SW480 (cell line): Measurements from ENCODE around the gene BOLA2.
"Not testable (repeated sequence)": the region's sequence is repeated elsewhere in the genome, so short reads cannot be mapped to it uniquely, and the experiment has no call there.

Experiments
- DNase-seq: peaks from one replicate; pipeline ENCODE4 v3.0.0-alpha.2; 2016; ENCODE audit warnings: low spot score

BOLA2 gene

GRCh38 chr16:29454269-29454668 lies at the start of gene BOLA2, which contains the start of gene SLX1B:
BOLA2 (minus strand) TSS chr16:29454351; CDS start chr16:29454253, 98 bp downstream.
SLX1B (plus strand) TSS chr16:29454533.
- DNase-seq = not testable (repeated sequence)

DNA sequence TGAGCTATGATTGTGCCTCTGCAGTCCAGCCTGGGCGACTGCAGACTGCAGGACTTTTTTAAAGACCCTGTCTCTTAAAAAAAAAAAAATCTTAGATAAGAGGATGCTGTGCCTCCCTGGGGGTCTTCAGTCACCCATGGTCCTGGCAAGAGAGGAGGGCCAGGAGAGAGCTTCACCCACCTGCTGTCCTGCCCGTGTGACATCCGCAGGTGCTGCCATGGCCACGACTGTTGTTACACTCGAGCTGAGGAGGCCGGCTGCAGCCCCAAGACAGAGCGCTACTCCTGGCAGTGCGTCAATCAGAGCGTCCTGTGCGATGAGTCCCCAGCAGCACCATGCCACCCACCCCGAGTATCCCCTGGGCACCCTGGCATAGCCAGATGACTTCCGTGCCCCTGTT lies 28.1 kb upstream of the BOLA2 start:
- not testable (repeated sequence) for DNase-seq

GRCh38 chr16:29472065-29472464 lies 17.9 kb upstream of the BOLA2 start:
- not testable (repeated sequence) for DNase-seq

DNA sequence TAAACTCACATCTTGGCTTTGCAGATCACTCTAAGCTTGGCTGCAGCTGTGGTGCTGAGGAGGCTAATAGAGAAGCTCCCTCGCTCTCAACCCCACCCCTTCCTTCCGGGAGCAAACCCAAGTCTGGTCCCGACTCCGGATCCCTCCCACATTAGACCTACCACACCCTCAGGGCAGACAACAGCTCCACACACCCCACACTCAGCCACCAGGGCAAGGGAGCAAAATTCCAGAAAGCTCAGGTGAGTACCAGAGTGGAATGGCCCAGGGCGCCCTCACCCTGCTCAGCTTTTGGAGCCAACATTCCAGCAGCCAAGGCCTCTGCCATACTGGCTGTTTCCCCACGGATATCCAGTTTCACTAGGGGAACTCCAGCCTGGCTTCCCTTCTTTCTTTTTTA lies 15.5 kb upstream of the BOLA2 start:
- DNase-seq = not testable (repeated sequence)

- not testable (repeated sequence) for DNase-seq
Observed at GRCh38 chr16:29467654-29468366, 13.7 kb upstream of the BOLA2 start.

- DNase-seq = not testable (repeated sequence)
Observed at GRCh38 chr16:29466904-29467303, 12.8 kb upstream of the BOLA2 start.

GRCh38 chr16:29465985-29466824 lies 12.1 kb upstream of the BOLA2 start:
- not testable (repeated sequence) for DNase-seq

DNA sequence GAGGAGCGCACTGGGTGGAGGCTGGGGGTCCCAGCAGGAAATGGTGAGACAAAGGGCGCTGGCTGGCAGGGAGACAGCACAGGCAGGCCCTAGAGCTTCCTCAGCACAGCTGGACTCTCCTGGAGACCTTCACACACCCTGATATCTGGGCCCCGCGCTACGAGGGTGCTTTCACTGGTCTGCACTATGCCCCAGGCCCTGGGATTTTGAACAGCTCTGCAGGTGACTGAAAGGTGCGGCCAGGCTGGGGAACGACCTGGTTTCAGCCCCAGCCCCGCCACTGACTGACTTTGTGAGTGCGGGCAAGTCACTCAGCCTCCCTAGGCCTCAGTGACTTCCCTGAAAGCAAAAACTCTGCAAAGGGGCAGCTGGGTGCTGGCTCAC lies 6.5 kb upstream of the BOLA2 start:
- not testable (repeated sequence) for DNase-seq

GRCh38 chr16:29459706-29460646 lies 5.8 kb upstream of the BOLA2 start, which contains the start of gene SULT1A4:
SULT1A4 (plus strand) TSS chr16:29459913; CDS start chr16:29461386, 1,473 bp downstream.
- DNase-seq = not testable (repeated sequence)

DNA sequence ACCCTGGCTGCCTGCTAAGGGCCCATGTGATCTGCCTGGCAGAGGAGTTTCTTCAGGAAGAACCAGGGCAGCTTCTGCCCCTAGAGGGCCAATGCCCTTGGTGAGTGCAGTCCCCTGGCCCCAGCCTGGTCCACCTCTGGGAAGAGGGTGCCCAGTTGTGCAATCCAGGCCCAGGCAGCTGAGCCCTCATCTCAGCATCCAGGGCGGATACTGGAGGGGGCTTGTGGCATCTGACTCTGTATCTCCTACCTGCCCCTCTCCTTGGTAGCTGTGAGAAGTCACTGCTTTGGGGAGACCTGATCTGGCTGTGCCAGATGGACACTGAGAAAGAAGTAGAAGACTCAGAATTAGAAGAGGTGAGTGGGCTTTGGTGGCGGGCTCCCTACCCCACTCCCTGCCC lies 3.5 kb upstream of the BOLA2 start:
- not testable (repeated sequence) for DNase-seq

- not testable (repeated sequence) for DNase-seq
Observed at GRCh38 chr16:29454828-29455227, 677 bp upstream of the BOLA2 start.

- DNase-seq = not testable (repeated sequence)
Observed at GRCh38 chr16:29453754-29454153, 397 bp downstream of the BOLA2 start.

DNA sequence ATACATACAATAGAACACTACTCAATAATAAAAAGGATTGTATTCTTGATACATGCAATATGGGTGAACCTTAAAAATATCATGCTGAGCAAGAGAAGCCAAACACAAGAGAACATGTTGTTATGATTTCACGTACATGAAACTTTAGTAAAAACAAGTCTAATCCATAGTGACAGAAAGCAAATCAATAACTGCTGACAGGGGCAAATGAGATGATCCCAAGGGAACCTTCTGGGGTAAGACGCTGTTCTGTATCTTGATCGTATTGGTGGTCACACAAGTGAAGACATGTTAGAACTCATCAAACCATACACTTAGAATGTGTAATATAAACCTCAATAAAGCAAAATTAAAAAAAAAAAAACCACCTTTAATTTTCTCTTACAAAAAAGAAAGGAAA lies 28.8 kb downstream of the BOLA2 start:
- not testable (repeated sequence) for DNase-seq

DNA sequence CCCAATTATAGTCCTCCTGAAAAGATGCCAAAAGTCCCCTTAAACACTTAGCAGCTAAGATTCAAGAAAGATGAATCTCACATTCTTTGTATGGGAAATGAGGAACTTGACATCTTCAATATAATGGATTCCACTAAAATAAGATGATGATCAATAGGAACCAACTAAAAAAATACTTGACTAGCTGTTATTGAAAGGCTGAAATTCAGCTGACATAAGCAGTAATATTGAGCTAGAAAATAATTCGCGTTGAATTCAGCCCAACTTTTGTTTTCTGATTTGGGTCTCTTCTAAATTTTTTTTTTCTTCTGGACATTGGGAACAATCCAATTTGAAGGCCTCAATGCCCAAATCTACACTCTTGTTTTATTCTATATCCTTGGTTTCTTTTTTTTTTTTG lies 30.6 kb downstream of the BOLA2 start:
- not testable (repeated sequence) for DNase-seq

DNA sequence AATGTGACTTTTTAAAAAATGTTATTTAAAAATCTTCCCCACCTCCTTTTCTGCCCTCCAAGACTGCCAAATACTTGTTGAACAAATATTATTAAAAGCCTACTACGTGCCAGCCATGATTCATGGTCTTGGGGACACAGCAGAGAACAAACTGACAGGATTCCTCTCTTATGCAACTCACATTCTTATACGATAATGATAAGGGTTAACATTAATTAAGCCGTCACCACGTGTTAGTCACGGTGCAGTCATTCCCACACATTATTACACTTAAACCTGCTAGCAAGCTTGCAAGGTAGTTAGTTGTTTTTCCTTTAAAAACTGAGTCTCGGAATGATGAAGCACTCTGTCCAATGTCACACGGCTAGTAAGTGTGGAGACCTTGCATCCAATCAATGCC lies 48.9 kb downstream of the BOLA2 start:
- not testable (repeated sequence) for DNase-seq
